NAMALWA (cell line): ENCODE results near the gene MGAM2.

ENCODE experiments used
- DNase-seq: peaks from one replicate; pipeline ENCODE4 v3.0.0-alpha.2; 2015; ENCODE audit warnings: low spot score

The MGAM2 gene

DNA sequence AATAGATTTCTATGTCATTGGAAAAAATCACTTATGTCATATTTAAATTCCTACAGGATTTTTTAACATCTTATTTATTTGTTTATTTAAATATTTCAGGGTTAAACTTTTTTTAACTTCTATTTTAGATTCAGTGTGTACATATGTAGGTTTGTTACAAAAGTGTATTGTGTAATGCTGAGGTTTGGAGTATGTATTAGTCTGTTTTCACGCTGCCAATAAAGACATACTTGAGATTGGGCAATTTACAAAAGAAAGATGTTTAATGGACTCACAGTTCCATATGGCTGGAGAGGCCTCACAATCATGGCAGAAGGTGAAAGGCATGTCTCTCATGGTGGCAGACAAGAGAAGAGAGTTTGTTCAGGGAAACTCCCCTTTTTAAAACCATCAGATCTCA lies 65.4 kb downstream of the MGAM2 start:
- no peak for DNase-seq

DNA sequence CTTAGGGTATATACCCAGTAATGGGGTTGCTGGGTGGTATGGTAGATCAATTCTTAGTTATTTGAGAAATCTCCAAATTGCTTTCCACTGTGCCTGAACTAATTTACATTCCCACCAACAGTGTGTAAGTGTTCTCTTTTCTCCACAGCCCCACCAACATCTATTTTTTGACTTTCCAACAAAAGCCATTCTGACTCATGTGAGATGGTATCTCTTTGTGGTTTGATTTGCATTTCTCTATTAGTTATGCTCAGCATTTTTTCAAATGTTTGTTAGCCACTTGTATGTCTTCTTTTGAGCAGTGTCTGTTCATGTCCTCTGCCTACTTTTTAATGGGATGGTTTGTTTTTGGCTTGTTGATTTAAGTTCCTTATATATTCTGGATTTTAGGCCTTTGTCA lies 66.4 kb downstream of the MGAM2 start:
- DNase-seq: no peak

DNA sequence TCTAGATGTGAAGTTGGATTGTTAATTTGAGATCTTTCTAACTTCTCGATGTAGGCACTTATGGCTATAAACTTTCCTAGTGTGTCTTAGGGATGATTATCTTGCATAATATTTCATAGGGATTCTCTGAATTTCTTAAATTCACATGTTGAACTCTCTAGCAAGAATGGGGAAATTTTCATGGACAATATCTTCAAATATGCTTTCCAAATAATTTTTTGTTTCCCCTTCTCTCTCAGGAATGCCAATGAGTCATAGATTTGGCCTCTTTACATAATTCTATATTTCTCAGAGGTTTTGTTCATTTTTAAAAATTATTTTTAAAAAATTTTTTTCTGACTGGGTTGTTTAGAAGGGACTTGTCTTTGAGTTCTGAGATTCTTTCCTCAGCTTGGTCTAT lies 68.9 kb downstream of the MGAM2 start:
- DNase-seq: no peak

DNA sequence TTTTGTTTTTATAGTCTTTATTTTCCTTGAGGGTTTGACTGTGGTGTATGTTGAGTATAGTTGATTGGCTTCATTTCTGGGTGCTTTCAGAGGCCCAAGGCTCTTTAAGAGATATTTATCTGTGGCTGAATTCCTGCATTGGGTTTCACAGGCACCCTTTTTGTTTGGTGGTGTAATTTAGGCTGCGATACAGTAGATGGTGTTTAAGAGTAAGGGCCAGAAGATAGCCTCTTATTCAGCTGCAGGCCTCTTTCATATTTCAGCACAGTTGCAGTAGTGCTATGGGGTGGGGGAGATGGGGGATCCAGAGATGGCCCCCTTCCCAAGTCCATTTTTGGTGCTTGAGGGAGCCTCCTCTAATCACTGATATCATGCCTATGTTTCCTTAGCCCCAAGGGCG lies 69.7 kb downstream of the MGAM2 start:
- DNase-seq: no peak

DNA sequence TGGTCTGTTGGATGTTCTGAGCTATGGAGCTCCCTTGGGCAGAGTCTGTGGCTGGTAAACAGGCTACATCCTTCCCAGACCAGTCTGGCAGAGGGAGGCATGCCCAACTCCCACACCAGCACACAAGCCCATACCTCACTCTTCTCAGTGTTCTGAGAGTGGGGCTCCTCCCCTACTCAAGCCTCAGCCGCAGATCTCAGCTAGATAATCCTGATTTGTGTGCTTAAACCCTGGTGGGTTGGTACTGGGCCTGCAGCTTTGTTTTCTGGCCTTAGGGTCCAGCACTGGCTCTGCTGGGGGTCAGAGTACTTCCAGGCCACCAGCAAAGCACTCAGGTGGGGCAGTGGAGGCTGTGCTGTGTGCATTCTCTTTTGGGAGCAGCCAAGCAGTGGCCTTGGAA lies 70.4 kb downstream of the MGAM2 start:
- DNase-seq: no peak

DNA sequence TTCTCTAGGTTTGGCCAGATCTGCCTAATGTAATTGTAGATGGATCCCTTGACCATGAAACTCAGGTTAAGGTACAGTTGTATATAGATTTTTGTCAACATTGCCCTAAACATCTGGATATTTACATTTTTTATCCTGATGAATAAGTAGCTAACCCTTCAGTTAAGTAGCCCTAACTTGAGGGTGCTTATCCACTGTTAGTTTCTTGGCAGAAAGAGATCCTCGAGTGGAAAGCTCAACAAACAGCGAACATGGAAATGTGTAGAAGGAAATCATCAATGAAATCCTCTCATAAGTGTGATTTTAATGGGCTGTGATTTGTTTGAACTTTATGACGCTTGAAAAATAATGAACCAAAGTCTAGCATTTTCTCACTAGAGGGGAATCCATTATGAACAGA lies 73.6 kb downstream of the MGAM2 start:
- DNase-seq: no peak

DNA sequence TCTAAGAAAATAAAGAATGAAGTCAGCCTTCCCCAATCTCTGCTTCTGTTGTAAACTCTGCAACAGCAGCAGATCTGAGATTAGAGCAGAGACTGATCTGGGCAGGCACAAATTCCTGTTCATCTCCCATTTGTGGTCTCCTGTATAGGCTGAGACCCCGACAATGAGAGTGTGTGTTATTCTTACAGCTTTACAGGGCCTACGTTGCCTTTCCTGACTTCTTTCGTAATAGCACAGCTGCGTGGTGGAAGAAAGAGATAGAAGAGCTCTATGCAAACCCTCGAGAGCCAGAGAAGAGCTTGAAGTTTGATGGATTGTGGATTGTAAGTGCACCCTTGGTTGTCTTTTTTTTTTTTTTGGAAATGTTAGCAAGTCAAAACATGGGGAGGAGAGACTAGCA lies 74.3 kb downstream of the MGAM2 start:
- DNase-seq: no peak

DNA sequence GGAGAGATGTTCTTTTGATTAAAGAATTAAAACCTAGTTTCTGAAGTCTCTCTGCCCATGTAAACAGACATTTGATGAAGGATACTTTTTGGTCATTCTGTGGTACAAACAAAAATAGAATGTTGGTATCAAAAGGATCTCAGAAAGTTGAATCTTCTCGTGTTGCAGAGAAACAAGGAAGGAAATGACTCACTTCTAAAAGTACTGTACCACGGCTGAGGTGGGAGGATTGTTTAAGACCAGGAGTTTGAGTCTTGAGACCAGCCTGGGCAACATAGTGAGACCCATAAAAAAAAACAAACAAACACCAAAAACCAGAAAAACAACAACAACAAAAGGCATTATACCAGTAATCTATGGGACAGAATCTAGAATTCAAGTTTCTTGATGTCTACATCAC lies 76.6 kb downstream of the MGAM2 start:
- DNase-seq: no peak

DNA sequence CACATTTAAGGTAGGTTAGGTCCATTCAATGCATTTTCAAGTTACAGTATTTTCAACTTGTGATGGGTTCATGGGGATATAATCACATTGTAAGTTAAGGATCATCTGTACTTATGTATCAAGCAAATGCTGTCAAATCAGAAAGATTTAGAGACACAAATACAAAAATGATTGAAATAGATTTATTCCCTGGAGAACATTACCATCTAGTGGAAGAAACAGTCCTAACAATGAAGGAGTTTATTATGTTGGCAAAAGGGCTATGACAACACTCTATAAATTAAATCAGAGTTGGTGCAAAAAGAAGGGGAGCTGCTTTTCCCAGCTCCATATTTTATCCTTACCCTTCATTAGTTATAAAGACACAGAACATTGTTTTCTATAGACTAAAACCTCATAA lies 77.3 kb downstream of the MGAM2 start:
- DNase-seq: peak; percentile 46

DNA sequence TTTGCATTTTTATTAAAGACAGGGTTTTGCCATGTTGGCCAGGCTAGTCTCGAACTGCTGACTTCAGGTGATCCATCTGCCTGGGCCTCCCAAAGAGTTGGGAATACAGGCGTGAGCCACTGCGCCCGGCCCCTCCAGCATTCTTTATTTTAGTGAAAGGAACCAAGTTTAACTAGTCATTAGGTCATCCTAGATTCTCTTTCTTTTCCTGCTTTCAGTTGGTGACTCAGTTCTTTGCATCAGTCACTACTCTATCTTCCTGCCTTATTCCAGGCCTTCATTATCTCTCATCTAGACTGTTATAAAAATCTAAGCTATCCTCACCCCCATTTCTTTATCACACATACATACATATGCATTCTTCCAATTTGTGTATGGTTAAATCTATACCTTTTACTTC lies 82.7 kb downstream of the MGAM2 start:
- DNase-seq: no peak

DNA sequence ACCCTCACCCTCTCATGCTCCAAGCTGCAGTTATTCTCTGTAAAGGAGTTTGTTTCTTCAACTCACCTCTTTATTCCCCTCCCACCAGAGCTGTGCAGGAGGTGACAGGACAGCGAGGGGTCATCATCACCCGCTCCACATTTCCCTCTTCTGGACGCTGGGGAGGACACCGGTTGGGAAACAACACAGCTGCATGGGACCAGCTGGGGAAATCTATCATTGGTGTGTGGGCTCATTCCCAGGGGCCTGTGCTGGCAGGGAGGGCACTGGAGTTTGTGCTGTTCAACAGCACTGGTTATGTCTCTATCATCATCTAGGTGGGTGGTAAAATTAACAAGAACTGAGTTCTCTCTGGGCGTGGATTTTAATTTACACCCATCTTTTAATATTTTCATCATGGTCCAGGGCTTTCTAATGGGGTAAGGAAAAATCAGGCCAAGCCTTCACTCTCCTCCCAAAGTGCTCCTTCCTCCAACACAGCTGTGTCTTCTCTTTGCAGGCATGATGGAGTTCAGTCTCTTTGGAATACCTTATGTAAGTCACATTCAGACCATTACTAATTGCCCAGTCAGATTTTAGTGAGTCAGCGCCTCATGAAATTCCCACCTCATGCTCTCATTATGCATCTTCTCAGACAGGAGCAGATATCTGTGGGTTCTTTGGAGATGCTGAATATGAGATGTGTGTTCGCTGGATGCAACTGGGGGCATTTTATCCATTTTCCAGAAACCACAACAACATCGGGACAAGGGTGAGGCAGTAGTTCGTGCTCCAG lies 84.7 kb downstream of the MGAM2 start:
- no peak for DNase-seq

DNA sequence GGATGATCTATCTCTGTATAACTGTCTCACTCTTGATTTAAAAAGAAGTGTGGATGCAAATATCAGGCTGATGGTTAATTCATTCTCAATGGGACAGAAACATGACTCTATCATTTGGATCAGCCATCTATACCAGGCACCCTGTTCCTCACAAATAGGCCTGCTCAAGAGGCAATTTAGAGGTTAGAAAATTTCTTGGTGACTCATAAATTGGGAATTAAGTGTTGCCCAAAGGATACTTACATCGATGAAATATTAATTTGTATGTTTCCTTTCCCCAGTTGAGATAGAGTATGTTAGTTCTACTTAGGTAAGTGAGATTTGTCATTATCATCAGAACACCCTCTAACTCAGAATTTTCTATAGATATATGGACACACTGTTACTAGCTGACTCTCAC lies 88.7 kb downstream of the MGAM2 start:
- DNase-seq: no peak

DNA sequence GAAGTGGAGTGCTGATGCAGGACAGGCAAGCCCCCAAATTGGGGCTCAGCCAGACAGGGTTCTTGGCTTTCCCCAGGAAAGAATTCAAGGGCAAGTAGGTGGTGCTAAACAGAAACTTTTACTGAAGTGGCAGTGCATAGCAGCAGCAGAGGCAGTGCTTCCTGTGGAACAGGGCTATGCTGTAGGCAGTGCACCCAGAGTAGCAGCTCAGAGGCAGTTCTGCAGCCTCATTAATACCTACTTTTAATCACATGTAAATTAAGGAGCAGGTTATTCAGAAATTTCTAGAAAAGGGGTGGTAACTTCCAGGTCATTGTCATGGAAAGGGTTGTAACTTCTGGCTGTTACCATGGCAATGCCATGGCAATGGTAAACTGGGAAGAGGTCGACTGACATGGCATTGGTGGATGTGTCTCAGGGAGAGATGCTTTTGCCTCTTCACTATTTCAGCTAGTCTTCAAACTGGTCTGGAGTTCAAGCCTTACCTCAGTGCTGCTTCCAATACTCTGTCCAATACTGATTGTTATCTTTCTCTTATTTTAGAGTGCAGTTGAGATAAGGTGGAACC lies 117.1 kb downstream of the MGAM2 start:
- DNase-seq: no peak

DNA sequence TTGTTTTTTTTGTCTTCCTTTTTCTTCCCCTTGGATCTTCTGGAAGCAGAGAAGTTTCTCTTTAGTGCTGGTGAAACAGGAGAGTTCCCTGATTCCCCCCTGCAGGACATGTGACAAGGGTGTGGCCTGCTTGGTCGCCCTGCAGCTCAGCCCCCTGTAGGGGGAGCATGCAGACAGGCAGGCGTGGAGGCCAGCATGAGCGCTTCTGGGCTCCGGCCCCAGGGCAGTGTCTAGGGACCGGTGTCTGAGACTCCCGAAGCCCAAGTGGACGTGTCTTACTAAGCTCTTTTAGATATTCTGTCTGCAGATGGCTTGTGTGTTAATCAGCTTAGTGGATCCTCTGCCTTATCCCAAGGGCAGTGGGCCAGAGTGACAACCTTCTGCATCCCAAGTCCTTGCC lies 120.2 kb downstream of the MGAM2 start:
- peak; percentile 34 for DNase-seq

DNA sequence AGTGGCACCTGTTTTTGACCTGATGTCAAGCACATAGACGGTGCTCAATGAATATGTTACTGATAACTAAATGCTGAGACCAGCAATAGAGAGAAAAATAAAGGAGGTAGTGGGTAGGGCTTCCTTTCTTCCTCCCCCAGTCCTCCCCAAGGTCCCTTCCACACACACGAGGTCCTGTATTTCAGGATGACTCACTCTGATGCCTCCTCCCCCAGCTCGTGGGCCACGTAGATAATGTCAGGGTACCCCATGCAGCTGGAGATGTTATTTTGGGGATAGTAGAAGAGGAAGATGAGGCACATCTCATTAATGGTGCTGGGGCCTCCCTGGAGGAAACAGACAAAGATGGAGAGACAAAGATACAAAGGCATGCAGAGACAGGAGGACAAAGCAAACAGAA lies 129.0 kb downstream of the MGAM2 start:
- DNase-seq: no peak

DNA sequence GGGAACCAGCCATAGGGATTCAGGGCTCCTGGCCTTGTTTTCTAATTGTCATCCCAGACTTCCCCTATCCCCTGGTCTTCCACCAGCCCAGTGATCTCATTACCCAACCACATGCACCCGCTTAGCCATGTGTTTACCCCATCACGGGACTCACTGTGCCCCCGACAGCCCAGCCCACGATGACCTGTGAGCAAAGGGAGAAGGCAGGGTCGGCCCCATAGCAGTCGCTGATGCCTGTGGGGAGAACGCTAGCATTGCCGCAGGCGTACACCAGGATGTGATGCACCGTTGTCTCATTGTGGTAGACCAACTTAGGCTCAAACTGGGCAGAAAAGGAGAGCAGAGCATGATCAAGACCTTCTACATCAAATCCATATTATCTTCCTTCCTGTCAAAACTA lies 132.3 kb downstream of the MGAM2 start:
- no peak for DNase-seq

DNA sequence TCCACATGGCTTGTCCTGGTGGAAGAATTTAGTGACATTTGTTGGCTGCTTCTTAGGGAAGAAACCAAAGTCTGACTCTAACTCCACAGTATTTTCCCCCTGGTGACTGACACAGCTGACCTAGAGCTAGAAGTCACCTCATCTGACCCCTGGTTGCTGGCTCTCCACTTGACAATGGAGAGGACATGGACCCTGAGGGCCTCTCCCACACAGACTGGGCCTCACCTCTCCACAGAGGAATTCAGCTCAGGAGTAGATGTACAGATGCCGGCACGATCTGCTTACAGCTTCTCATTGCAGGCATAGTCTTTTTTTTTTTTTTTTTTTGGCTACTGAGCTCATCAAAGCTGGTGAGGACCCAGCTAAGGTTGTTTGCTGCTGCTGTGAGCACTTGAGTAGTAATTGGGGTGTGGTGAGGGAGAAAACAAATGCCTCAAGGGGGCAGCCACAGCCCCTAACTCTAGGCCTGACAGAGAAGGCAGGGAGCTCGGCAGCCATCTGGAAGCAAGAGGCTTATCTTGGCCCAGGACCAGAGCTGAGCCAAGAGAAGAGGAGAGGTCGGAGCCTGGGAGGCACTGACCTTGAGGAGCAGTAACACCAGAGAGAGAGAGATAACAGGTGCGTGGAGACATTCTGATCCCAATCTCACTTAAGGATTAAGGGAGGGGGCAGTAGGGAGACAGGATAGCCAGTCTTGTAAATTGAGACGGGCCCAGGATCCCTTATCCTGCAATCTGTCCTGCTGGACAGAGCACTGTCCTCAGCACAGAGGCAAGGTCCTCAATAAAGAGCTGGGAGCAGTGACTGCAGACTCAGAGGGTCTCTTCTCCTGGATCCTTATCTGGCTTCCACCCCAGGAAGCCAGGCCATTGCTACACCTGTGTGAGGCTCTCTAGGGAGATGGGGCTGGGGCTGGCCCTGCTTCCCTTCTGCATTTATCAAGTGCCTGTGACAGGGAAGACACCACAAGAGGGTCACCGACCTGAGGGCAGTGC lies 136.9 kb downstream of the MGAM2 start:
- no peak for DNase-seq

DNA sequence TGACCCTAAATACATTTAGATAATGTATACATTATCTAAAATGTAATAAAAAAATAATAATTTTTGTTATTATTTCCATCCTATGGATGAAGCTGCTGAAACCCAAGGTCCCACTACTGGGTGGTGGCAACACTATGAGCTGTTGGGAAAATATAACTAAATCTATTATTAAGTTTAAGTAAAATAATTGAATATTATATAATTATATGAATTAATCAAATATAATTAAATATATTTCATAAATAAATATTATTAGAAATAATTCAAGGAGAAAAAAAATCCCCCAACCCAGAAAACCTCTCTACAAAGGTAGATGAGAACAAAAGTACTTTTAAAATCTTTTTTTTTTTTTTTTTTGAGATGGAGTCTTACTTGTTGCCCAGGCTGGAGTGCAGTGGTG lies 138.4 kb downstream of the MGAM2 start:
- DNase-seq: no peak

DNA sequence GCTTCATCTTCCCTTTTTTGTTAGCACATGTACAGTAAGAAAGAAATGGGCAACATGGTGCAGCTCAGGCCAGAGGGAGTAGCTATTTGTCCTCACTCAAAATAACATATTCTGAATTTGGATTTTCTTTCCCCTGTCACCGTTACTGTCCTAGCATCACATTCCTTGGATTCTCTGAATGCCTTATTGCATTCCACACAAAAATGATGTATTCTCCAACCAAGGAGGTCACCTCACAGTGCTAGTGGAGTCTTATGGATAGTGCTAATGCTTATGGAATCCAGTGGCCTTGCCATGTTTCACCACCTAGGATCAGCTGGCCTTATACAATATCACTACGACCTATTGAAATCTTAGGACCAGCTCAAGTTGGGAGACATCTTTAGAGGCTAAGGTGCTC lies 139.2 kb downstream of the MGAM2 start:
- DNase-seq: no peak

DNA sequence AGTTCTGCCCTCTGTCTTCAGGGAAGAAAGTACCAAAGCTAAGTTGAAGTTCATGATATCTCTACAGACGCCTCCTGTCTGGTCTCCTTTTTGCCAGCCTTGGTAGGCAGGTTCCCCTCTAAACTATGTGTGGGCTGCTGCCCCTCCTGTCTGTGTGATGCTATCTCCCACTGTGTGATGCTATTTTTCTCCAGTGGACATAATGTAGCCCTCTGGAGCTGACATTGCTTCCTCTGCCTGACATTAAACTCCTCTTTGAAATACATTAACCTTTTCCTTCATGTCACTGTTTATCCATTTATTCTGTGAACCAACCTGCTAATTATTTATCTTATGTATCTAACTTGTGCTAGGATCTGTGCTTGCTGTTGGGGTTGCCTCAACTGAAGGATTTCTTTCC lies 146.4 kb downstream of the MGAM2 start, which contains the start of gene PRSS58:
PRSS58 (minus strand) TSS at position 101 of the 400 bp plus-strand sequence. CDS start 351 bp downstream, outside the sequence.
- no peak for DNase-seq

DNA sequence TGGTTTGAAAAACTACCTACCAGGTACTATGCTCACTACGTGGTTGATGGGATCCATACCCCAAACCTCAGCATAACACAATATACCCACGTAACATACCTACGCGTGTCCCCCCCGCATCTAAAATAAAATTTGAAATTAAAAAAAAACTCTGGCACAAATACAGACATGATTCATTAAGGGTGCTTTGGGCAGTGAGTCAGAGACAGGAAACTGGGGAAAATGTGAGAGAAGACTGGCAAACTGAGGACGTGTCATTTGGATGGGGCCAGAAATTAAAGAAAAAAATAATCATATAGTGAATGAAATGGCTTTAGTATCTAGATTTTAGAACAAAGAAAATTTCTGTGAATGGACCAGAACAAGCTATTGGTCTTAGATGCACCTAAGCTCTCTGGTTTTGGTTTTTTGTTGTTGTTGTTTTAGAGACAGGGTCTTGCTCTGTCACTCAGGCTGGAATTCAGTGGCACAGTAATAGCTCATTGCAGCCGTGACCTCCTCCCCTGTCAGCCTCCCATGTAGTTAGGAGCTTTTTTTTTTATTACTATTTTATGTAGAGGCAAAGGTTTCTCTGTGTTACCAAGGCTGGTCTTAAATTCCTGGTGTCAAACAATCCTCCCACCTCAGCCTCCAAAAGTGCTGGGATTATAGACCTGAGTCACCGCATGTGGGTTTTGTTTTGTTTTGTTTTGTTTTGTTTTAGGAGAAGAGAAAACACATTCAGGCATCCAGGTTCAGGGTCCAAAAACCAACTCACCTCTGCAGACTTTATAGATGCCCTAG lies 152.3 kb downstream of the MGAM2 start:
- DNase-seq: no peak
